GM18519 (cell line): Measurements from ENCODE around the gene UACA.
"Not testable (repeated sequence)": the region's sequence is repeated elsewhere in the genome, so short reads cannot be mapped to it uniquely, and the experiment has no call there.

Experiments
- ATAC-seq: cut with Tn5 transposase; IDR thresholded peaks from one replicate; pipeline ENCODE4 v1.9.1; 2021; ENCODE audit warnings: mild to moderate bottlenecking, moderate library complexity; ENCODE audit not compliant: unreplicated experiment, low FRiP score

UACA gene

GRCh38 chr15:70669966-70670658 lies 93.2 kb downstream of the UACA start:
- no peak for ATAC-seq

- ATAC-seq = peak; percentile 64
Observed at GRCh38 chr15:70669006-70669602, 94.3 kb downstream of the UACA start.

- ATAC-seq = no peak
Observed at GRCh38 chr15:70665599-70665998, 97.8 kb downstream of the UACA start.

GRCh38 chr15:70664494-70664893 lies 98.9 kb downstream of the UACA start:
- ATAC-seq = no peak

GRCh38 chr15:70663069-70663468 lies 100.3 kb downstream of the UACA start:
- ATAC-seq = not testable (repeated sequence)

GRCh38 chr15:70659662-70660061 lies 103.7 kb downstream of the UACA start:
- no peak for ATAC-seq

GRCh38 chr15:70658641-70659040 lies 104.7 kb downstream of the UACA start:
- no peak for ATAC-seq

GRCh38 chr15:70653426-70653825 lies 109.9 kb downstream of the UACA start:
- ATAC-seq = no peak

- no peak for ATAC-seq
Observed at GRCh38 chr15:70652341-70652740, 111.0 kb downstream of the UACA start.

GRCh38 chr15:70651303-70651845 lies 112.0 kb downstream of the UACA start:
- ATAC-seq = no peak

- ATAC-seq = no peak
Observed at GRCh38 chr15:70650567-70651302, 112.6 kb downstream of the UACA start.

GRCh38 chr15:70647396-70647795 lies 116.0 kb downstream of the UACA start:
- ATAC-seq = no peak

GRCh38 chr15:70646169-70646568 lies 117.2 kb downstream of the UACA start:
- ATAC-seq = no peak

- ATAC-seq = no peak
Observed at GRCh38 chr15:70643783-70644125, 119.6 kb downstream of the UACA start.

- ATAC-seq = no peak
Observed at GRCh38 chr15:70643106-70643782, 120.1 kb downstream of the UACA start.

GRCh38 chr15:70636540-70637165 lies 126.7 kb downstream of the UACA start:
- no peak for ATAC-seq

GRCh38 chr15:70635895-70636294 lies 127.5 kb downstream of the UACA start:
- no peak for ATAC-seq

GRCh38 chr15:70633991-70634390 lies 129.4 kb downstream of the UACA start:
- ATAC-seq = no peak

- no peak for ATAC-seq
Observed at GRCh38 chr15:70633103-70633831, 130.1 kb downstream of the UACA start.
